Brain microvascular endothelial cell (primary cell): ENCODE data around the gene ANKRD11.
A peak's percentile ranks its signal among the peaks of the same experiment; 100 is the strongest.
"Not testable (repeated sequence)": the region's sequence is repeated elsewhere in the genome, so short reads cannot be mapped to it uniquely, and the experiment has no call there.

Experiments used
- DNase-seq: peaks from one replicate; pipeline ENCODE4 v3.0.0-alpha.2; 2020
- H3K27ac ChIP-seq: fragments of 250-450 bp; sonication (Bioruptor Pico); 2 replicates; pipeline ENCODE4 v1.5.1; 2020; ENCODE audit warnings: mild to moderate bottlenecking, moderate library complexity
- H3K27me3 ChIP-seq: fragments of 250-450 bp; sonication (Bioruptor Pico); replicated peaks from 2 replicates; pipeline ENCODE4 v1.5.1; 2020; ENCODE audit warnings: mild to moderate bottlenecking
- H3K36me3 ChIP-seq: fragments of 250-450 bp; sonication (Bioruptor Pico); replicated peaks from 2 replicates; pipeline ENCODE4 v1.5.1; 2020; ENCODE audit warnings: mild to moderate bottlenecking
- H3K4me3 ChIP-seq: 2 replicates; pipeline ENCODE4 v1.5.1; 2011; ENCODE audit warnings: low read depth, mild to moderate bottlenecking, control low read depth, low read length, moderate library complexity
- CTCF ChIP-seq: IDR thresholded peaks from 2 replicates; pipeline ENCODE4 v1.5.1; 2011; ENCODE audit warnings: low read depth, mild to moderate bottlenecking, moderate library complexity, low read length, control low read depth, inconsistent platforms; ENCODE audit errors: missing control alignments
- in situ Hi-C: cut with HindIII; loops from 2 replicates; pipeline ENCODE4 v1.10.0; 2017; ENCODE audit warnings: low sequenced_read_pairs, low pct_ligation_motif_present

ANKRD11 gene

GRCh38 chr16:89246903-89247733 lies 243.2 kb downstream of the ANKRD11 start:
- no peak for TF ChIP-seq CTCF
- no peak overlapping the region for H3K27ac ChIP-seq
- peak overlapping the region; percentile 48 for H3K4me3 ChIP-seq
- H3K36me3 ChIP-seq, result no peaks in the 10 kb centered on the region
- in situ Hi-C loops, result no loop called here
- DNase-seq, result peak; percentile 55
- no peaks in the 10 kb centered on the region for H3K27me3 ChIP-seq

GRCh38 chr16:89246383-89246902 lies 243.9 kb downstream of the ANKRD11 start:
- H3K4me3 ChIP-seq, result peak overlapping the region; percentile 48
- in situ Hi-C loops, result no loop called here
- no peak overlapping the region for H3K27ac ChIP-seq

GRCh38 chr16:89244754-89245153 lies 245.6 kb downstream of the ANKRD11 start:
- Histone ChIP-seq H3K27me3 (no peaks in the 10 kb centered on the region), H3K27ac (no peak overlapping the region), H3K36me3 (no peaks in the 10 kb centered on the region), H3K4me3 (no peak overlapping the region)
- in situ Hi-C loops, result no loop called here
- DNase-seq, result no peak
- TF ChIP-seq CTCF, result no peak

More at GRCh38 chr16:89246383-89246902, 243.9 kb downstream of the ANKRD11 start:
- H3K27me3 ChIP-seq, result no peaks in the 10 kb centered on the region
- TF ChIP-seq CTCF, result peak; percentile 27
- H3K36me3 ChIP-seq, result no peaks in the 10 kb centered on the region
- DNase-seq, result no peak

GRCh38 chr16:89244264-89244663 lies 246.1 kb downstream of the ANKRD11 start:
- H3K36me3 ChIP-seq, DNase-seq, in situ Hi-C loops, H3K4me3 ChIP-seq, H3K27me3 ChIP-seq, H3K27ac ChIP-seq: not testable (repeated sequence)

- no peak for DNase-seq
- in situ Hi-C loops, result no loop called here
- no peak overlapping the region for H3K27ac ChIP-seq
- no peaks in the 10 kb centered on the region for H3K36me3 ChIP-seq
- H3K4me3 ChIP-seq, result no peak overlapping the region
- no peak for TF ChIP-seq CTCF
- no peaks in the 10 kb centered on the region for H3K27me3 ChIP-seq
Observed at GRCh38 chr16:89243664-89244063, 246.7 kb downstream of the ANKRD11 start.

GRCh38 chr16:89242795-89243200 lies 247.6 kb downstream of the ANKRD11 start:
- TF ChIP-seq CTCF, result no peak
- Histone ChIP-seq H3K27ac (no peak overlapping the region), H3K36me3 (no peaks in the 10 kb centered on the region), H3K27me3 (no peaks in the 10 kb centered on the region), H3K4me3 (no peak overlapping the region)
- in situ Hi-C loops, result no loop called here
- no peak for DNase-seq
